Panc1 (cell line): ENCODE data around the gene CEBPZOS. TPM values are rescaled to one million over a fixed set of nuclear protein-coding genes. Genes with fewer than 3 reads are reported as not detected.
"Not testable (repeated sequence)": the region's sequence is repeated elsewhere in the genome, so short reads cannot be mapped to it uniquely, and the experiment has no call there.

Experiments
- ATAC-seq: fragments of 200-7000 bp; cut with Tn5 transposase; 2 replicates; pipeline ENCODE4 v1.9.1; 2020; ENCODE audit warnings: mild to moderate bottlenecking, moderate library complexity
- BruUV-seq: library from RNA; stranded (reverse); fragments of 400-500 nt; replicated peaks from 2 replicates; lab custom pipeline; 2021; lab: Mats Ljungman, UMichigan
- CTCF ChIA-PET: fragments of 300-600 bp; sonication (Branson Sonifier 250); formaldehyde crosslinking; loops from one replicate; lab custom pipeline; 2022; ENCODE audit warnings: antibody characterized with exemption; lab: Charles Lee
- POLR2A ChIA-PET: fragments of 300-600 bp; sonication (Branson Sonifier 250); formaldehyde crosslinking; loops from one replicate; lab custom pipeline; 2022; ENCODE audit warnings: antibody characterized with exemption; lab: Charles Lee
- DNase-seq: peaks from one replicate; pipeline ENCODE4 v3.0.0-alpha.2; 2010; ENCODE audit warnings: low read depth, low spot score
- H3K27ac ChIP-seq: 2 replicates; pipeline ENCODE4 v1.5.1; 2011; ENCODE audit warnings: mild to moderate bottlenecking, low read length, inconsistent platforms
- H3K27me3 ChIP-seq: fragments of 200-500 bp; sonication (Bioruptor generic); 2 replicates; pipeline ENCODE4 v1.6.0; 2014; ENCODE audit warnings: low read length, inconsistent platforms; ENCODE audit not compliant: control insufficient read depth, insufficient read depth
- H3K36me3 ChIP-seq: fragments of 200-500 bp; sonication (Bioruptor generic); 2 replicates; pipeline ENCODE4 v1.5.1; 2014; ENCODE audit warnings: inconsistent platforms, mild to moderate bottlenecking, low read length, moderate library complexity; ENCODE audit not compliant: control insufficient read depth, insufficient read depth
- H3K4me1 ChIP-seq: 2 replicates; pipeline ENCODE4 v1.5.1; 2011; ENCODE audit warnings: inconsistent platforms, mild to moderate bottlenecking, low read length, moderate library complexity; ENCODE audit not compliant: control insufficient read depth, insufficient read depth
- H3K4me3 ChIP-seq, 2 experiments: 2 replicates each; pipeline ENCODE4 v1.5.1; 2011 to 2012; ENCODE audit warnings: low read depth in 2 of 2, low read length in 2 of 2, mild to moderate bottlenecking in 2 of 2, inconsistent platforms in 1 of 2, moderate library complexity in 1 of 2
- H3K9me3 ChIP-seq: fragments of 200-500 bp; sonication (Bioruptor generic); 2 replicates; pipeline ENCODE4 v1.5.1; 2014; ENCODE audit warnings: low read depth, mild to moderate bottlenecking, inconsistent platforms, low read length, moderate library complexity; ENCODE audit not compliant: control insufficient read depth, insufficient read depth
- POLR2AphosphoS5 ChIP-seq: IDR thresholded peaks from 2 replicates; pipeline ENCODE4 v1.6.1; 2012; ENCODE audit warnings: mild to moderate bottlenecking, low read depth, low read length, moderate library complexity
- SIN3A ChIP-seq: IDR thresholded peaks from 2 replicates; pipeline ENCODE4 v1.6.1; 2012; ENCODE audit warnings: low read depth, mild to moderate bottlenecking, low read length, moderate library complexity, borderline replicate concordance; ENCODE audit not compliant: insufficient read depth
- TCF7L2 ChIP-seq: IDR thresholded peaks from 2 replicates; pipeline ENCODE4 v1.6.1; 2011; ENCODE audit warnings: mild to moderate bottlenecking, low read depth, low read length, inconsistent platforms
- in situ Hi-C: cut with HindIII; loops from 2 replicates; pipeline ENCODE4 v1.10.0; 2016; ENCODE audit warnings: low sequenced_read_pairs, low pct_unique_long_range_greater_than_20kb
- intact Hi-C: fragments of 100-400 bp; cut with micrococcal nuclease; formaldehyde crosslinking; loops from one replicate; pipeline ENCODE4 v1.10.0; 2022; ENCODE audit not compliant: unreplicated experiment
- total RNA-seq: library from RNA; stranded (reverse); gene quantifications from one replicate; pipeline ENCODE4 v1.2.1, GENCODE V29; 2021; ENCODE audit not compliant: unreplicated experiment
- TF ChIP-seq, protein P1 (sequence below): fragments of 450-650 bp; IDR thresholded peaks from 2 replicates; pipeline ENCODE4 v1.5.1; 2017; ENCODE audit warnings: mild to moderate bottlenecking
- TF ChIP-seq, protein P2 (sequence below), 2 experiments: IDR thresholded peaks; 2 replicates each; pipeline ENCODE4 v1.6.1; 2011 to 2012; ENCODE audit warnings: low read depth in 2 of 2, control low read depth in 1 of 2, low read length in 1 of 2, mild to moderate bottlenecking in 1 of 2, moderate library complexity in 1 of 2; ENCODE audit not compliant: insufficient read depth in 1 of 2

Gene CEBPZOS
- total RNA-seq, 1 experiment from 2014 or later, result 49.3 TPM

DNA sequence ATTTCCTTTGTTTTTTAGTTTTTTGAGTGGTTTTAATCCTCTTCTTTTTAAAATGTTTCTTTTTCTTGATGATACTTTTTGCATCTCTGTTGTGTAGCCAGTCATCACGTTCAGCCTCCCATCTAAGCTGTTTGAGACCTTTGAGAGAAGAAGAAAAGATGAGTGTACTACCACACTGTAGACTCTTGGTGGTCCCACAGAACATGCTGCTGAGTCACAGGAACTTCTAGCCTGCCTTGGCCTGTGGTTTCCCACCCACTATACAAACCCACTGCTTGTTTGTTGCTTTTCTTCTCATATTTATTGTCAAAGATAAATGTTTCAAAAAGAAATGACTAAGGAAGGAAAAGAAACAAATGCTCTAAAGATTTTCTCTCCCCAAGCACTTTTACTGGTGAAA is 5.5 kb downstream of the CEBPZOS start:
- TF ChIP-seq, protein P1, sequence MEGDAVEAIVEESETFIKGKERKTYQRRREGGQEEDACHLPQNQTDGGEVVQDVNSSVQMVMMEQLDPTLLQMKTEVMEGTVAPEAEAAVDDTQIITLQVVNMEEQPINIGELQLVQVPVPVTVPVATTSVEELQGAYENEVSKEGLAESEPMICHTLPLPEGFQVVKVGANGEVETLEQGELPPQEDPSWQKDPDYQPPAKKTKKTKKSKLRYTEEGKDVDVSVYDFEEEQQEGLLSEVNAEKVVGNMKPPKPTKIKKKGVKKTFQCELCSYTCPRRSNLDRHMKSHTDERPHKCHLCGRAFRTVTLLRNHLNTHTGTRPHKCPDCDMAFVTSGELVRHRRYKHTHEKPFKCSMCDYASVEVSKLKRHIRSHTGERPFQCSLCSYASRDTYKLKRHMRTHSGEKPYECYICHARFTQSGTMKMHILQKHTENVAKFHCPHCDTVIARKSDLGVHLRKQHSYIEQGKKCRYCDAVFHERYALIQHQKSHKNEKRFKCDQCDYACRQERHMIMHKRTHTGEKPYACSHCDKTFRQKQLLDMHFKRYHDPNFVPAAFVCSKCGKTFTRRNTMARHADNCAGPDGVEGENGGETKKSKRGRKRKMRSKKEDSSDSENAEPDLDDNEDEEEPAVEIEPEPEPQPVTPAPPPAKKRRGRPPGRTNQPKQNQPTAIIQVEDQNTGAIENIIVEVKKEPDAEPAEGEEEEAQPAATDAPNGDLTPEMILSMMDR, result no peak
- TF ChIP-seq, protein P2, sequence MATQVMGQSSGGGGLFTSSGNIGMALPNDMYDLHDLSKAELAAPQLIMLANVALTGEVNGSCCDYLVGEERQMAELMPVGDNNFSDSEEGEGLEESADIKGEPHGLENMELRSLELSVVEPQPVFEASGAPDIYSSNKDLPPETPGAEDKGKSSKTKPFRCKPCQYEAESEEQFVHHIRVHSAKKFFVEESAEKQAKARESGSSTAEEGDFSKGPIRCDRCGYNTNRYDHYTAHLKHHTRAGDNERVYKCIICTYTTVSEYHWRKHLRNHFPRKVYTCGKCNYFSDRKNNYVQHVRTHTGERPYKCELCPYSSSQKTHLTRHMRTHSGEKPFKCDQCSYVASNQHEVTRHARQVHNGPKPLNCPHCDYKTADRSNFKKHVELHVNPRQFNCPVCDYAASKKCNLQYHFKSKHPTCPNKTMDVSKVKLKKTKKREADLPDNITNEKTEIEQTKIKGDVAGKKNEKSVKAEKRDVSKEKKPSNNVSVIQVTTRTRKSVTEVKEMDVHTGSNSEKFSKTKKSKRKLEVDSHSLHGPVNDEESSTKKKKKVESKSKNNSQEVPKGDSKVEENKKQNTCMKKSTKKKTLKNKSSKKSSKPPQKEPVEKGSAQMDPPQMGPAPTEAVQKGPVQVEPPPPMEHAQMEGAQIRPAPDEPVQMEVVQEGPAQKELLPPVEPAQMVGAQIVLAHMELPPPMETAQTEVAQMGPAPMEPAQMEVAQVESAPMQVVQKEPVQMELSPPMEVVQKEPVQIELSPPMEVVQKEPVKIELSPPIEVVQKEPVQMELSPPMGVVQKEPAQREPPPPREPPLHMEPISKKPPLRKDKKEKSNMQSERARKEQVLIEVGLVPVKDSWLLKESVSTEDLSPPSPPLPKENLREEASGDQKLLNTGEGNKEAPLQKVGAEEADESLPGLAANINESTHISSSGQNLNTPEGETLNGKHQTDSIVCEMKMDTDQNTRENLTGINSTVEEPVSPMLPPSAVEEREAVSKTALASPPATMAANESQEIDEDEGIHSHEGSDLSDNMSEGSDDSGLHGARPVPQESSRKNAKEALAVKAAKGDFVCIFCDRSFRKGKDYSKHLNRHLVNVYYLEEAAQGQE (IDR thresholded peaks at IDR 0.05; ENCODE audit: insufficient read depth in 1 of 2, low read depth in 2 of 2, low read length in 1 of 2), result no peak
- DNase-seq (no peak), ATAC-seq (no peak)
- Histone ChIP-seq H3K27ac (no peak overlapping the region), H3K9me3 (peaks cover 5% of the 10 kb centered on the region; the same call in 1 of the 2 replicates), H3K4me1 (no peaks in the 10 kb centered on the region), H3K36me3 (peaks cover 33% of the 10 kb centered on the region), H3K4me3 (no peak overlapping the region), H3K27me3 (no peaks in the 10 kb centered on the region)
- TSS peak; percentile 10 for BruUV-seq
- intact Hi-C loops (no loop called here), in situ Hi-C loops (no loop called here)
- ChIA-PET CTCF (no interaction called here), POLR2A (no interaction called here)

DNA sequence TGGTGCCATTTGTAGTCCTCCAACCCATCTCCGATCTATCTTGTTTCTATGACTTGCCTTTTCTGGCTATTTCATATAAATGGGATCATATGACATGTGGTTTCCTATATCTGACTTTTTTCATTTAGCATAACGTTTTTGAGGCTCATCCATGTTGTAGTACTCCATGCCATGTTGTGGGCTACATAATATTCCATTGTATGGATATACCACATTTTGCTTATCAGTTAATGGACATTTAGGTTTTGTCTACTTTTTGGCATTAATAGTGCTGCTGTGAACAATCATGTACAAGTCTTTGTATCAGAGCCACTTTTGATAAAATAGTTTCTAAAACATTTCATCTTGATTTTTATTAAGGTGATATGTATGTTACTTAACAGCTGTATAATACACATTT is 7.4 kb downstream of the CEBPZOS start:
- Histone ChIP-seq H3K4me1 (no peaks in the 10 kb centered on the region), H3K27me3 (no peaks in the 10 kb centered on the region), H3K4me3 (no peak overlapping the region), H3K27ac (no peak overlapping the region), H3K9me3 (peaks cover 11% of the 10 kb centered on the region; the same call in 1 of the 2 replicates), H3K36me3 (peaks cover 33% of the 10 kb centered on the region)
- in situ Hi-C loops, result no loop called here
- TF ChIP-seq, protein P1, result no peak
- TF ChIP-seq POLR2AphosphoS5 (no peak), SIN3A (no peak), TCF7L2 (no peak)
- TF ChIP-seq, protein P2 (IDR thresholded peaks at IDR 0.05; ENCODE audit: insufficient read depth in 1 of 2, low read depth in 2 of 2, low read length in 1 of 2), result no peak
- BruUV-seq, result no TSS peak
- intact Hi-C loops, result no loop called here
- CTCF ChIA-PET, result no interaction called here
- ATAC-seq (no peak), DNase-seq (no peak)
- POLR2A ChIA-PET, result no interaction called here

DNA sequence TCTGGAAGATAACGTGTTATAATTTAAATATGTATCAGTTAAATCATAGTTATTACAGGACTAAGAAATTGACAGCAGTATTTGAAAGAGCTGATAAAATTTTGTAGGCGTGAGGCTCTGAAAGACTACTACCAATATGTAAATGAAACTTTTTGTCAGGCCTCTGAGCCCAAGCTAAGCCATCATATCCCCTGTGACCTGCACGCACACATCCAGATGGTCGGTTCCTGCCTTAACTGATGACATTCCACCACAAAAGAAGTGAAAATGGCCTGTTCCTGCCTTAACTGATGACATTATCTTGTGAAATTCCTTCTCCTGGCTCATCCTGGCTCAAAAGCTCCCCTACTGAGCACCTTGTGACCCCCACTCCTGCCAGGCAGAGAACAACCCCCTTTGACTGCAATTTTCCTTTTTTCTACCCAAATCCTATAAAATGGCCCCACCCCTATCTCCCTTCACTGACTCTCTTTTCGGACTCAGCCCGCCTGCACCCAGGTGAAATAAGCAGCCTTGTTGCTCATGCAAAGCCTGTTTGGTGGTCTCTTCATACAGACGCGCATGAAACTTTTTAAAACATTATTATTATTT is 8.9 kb downstream of the CEBPZOS start:
- Histone ChIP-seq H3K36me3 (peaks cover 36% of the 10 kb centered on the region), H3K9me3 (peaks cover 11% of the 10 kb centered on the region; the same call in 1 of the 2 replicates)
- H3K4me1 ChIP-seq, POLR2A ChIA-PET, ATAC-seq, in situ Hi-C loops, BruUV-seq, intact Hi-C loops, CTCF ChIA-PET, H3K27ac ChIP-seq, H3K27me3 ChIP-seq, DNase-seq, H3K4me3 ChIP-seq: not testable (repeated sequence)
